ENCODE results near the gene DIAPH1. TPM values are rescaled to one million over a fixed set of nuclear protein-coding genes. Genes with fewer than 3 reads are reported as not detected.

Gene DIAPH1
- total and polyA plus RNA-seq, 4 donors: 51.5 to 74.7 (median 70.9) TPM

DNA sequence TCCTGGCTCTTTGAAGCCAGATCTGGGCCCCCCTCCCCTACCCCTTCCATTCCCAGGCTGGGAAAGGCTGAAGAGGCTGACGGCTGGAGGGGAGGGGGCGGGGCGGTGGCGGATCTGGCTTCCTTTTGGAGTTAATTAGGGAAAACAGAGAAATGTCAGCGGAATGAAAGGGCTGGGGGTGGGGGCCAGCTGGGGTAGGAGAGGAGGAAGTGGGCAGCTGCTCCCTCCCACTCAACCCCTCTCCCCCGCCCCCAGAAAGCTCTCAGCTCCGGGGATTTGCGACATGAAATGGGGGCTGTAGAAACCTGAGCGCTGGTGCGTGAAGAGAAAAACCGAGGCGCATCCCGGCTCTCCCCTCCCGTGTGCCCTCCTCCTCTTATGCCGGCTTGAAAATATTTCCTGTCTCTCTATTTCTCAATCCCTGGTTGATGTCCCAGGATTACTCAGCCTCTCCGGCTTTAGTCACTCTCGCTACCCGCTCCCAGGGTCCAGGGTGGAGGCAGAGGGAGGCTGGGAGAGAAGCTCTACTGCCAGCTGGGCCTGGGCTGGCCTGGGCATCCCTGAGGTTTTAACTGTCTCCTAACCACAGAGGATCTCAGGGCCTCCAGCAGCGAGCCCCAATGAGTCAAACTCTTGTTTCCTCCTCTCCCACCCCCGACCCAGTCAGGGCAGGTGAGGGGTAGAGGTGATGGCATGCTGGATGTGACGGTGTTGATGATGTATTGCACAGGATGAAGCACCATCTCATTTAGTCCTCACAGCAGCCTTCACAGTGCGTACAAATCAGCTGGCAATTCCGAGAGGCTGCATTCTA lies 109.8 kb downstream of the DIAPH1 start:
- Histone ChIP-seq H3K4me1 (ENCODE audit: control insufficient read depth in 4 of 4, insufficient read depth in 4 of 4, low read length in 3 of 4) (peaks cover 4 to 17% (median 7%) of the 10 kb centered on the region in 4 donors), H3K27ac (ENCODE audit: low read depth in 1 of 2, low read length in 2 of 2) (peak overlapping the region; percentile 69), H3K9me3 (ENCODE audit: control insufficient read depth in 4 of 4, low read length in 3 of 4) (no peaks in the 10 kb centered on the region), H3K27me3 (ENCODE audit: control insufficient read depth in 4 of 4, insufficient read depth in 4 of 4, low read length in 3 of 4) (no peaks in the 10 kb centered on the region), H3K4me3 (ENCODE audit: low read depth in 1 of 3, low read length in 3 of 3) (no peak overlapping the region), H3K36me3 (ENCODE audit: control insufficient read depth in 4 of 4, insufficient read depth in 3 of 4, low read depth in 1 of 4, low read length in 3 of 4) (peaks cover 0 to 6% (median 0%) of the 10 kb centered on the region in 4 donors), H3K9ac (ENCODE audit: low read depth in 1 of 2, low read length in 2 of 2) (peak overlapping the region in 1 of 2 donors; percentile 18)
- 59% methylated on average over 23 of the region's 23 CpGs for WGBS
- DNase-seq (ENCODE audit: low spot score): no peak
- no peak for TF ChIP-seq SP1 (IDR thresholded peaks at IDR 0.05)
- TF ChIP-seq, protein P1, sequence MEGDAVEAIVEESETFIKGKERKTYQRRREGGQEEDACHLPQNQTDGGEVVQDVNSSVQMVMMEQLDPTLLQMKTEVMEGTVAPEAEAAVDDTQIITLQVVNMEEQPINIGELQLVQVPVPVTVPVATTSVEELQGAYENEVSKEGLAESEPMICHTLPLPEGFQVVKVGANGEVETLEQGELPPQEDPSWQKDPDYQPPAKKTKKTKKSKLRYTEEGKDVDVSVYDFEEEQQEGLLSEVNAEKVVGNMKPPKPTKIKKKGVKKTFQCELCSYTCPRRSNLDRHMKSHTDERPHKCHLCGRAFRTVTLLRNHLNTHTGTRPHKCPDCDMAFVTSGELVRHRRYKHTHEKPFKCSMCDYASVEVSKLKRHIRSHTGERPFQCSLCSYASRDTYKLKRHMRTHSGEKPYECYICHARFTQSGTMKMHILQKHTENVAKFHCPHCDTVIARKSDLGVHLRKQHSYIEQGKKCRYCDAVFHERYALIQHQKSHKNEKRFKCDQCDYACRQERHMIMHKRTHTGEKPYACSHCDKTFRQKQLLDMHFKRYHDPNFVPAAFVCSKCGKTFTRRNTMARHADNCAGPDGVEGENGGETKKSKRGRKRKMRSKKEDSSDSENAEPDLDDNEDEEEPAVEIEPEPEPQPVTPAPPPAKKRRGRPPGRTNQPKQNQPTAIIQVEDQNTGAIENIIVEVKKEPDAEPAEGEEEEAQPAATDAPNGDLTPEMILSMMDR (IDR thresholded peaks at IDR 0.05; ENCODE audit: low read depth, low read length, missing input control): no peak
- TF ChIP-seq HNF4G (IDR thresholded peaks at IDR 0.05): no peak
- no peak for TF ChIP-seq EGR1 (IDR thresholded peaks at IDR 0.05; ENCODE audit: low read depth in 2 of 2)
- TF ChIP-seq, protein P2, sequence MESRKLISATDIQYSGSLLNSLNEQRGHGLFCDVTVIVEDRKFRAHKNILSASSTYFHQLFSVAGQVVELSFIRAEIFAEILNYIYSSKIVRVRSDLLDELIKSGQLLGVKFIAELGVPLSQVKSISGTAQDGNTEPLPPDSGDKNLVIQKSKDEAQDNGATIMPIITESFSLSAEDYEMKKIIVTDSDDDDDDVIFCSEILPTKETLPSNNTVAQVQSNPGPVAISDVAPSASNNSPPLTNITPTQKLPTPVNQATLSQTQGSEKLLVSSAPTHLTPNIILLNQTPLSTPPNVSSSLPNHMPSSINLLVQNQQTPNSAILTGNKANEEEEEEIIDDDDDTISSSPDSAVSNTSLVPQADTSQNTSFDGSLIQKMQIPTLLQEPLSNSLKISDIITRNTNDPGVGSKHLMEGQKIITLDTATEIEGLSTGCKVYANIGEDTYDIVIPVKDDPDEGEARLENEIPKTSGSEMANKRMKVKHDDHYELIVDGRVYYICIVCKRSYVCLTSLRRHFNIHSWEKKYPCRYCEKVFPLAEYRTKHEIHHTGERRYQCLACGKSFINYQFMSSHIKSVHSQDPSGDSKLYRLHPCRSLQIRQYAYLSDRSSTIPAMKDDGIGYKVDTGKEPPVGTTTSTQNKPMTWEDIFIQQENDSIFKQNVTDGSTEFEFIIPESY (IDR thresholded peaks at IDR 0.05): no peak
- TF ChIP-seq, protein P3, sequence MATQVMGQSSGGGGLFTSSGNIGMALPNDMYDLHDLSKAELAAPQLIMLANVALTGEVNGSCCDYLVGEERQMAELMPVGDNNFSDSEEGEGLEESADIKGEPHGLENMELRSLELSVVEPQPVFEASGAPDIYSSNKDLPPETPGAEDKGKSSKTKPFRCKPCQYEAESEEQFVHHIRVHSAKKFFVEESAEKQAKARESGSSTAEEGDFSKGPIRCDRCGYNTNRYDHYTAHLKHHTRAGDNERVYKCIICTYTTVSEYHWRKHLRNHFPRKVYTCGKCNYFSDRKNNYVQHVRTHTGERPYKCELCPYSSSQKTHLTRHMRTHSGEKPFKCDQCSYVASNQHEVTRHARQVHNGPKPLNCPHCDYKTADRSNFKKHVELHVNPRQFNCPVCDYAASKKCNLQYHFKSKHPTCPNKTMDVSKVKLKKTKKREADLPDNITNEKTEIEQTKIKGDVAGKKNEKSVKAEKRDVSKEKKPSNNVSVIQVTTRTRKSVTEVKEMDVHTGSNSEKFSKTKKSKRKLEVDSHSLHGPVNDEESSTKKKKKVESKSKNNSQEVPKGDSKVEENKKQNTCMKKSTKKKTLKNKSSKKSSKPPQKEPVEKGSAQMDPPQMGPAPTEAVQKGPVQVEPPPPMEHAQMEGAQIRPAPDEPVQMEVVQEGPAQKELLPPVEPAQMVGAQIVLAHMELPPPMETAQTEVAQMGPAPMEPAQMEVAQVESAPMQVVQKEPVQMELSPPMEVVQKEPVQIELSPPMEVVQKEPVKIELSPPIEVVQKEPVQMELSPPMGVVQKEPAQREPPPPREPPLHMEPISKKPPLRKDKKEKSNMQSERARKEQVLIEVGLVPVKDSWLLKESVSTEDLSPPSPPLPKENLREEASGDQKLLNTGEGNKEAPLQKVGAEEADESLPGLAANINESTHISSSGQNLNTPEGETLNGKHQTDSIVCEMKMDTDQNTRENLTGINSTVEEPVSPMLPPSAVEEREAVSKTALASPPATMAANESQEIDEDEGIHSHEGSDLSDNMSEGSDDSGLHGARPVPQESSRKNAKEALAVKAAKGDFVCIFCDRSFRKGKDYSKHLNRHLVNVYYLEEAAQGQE (IDR thresholded peaks at IDR 0.05): no peak
- TF ChIP-seq JUND (IDR thresholded peaks at IDR 0.05): no peak

DNA sequence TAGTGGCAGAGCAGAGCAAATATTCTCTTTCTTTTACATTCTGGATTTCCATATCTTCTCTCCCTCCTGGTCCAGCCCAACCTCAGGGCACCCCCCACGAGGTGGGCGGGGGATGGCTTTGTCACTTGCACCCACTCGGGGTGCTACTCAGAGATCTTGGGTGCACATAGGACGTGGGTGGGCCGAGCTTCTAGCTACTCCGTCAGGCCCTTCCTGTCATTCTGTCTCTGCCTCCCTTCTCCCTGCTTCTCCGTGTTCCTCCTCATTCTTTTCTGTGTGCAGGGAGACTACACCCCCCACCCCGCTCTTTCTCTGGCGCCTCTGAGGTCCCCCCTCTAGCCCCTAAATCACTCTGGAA lies 110.4 kb downstream of the DIAPH1 start:
- no peaks in the 10 kb centered on the region for H3K27me3 ChIP-seq (ENCODE audit: control insufficient read depth in 4 of 4, insufficient read depth in 4 of 4, low read length in 3 of 4)
- no peak overlapping the region for H3K4me3 ChIP-seq (ENCODE audit: low read depth in 1 of 3, low read length in 3 of 3)
- peaks cover 0 to 6% (median 0%) of the 10 kb centered on the region in 4 donors for H3K36me3 ChIP-seq (ENCODE audit: control insufficient read depth in 4 of 4, insufficient read depth in 3 of 4, low read depth in 1 of 4, low read length in 3 of 4)
- H3K9ac ChIP-seq (ENCODE audit: low read depth in 1 of 2, low read length in 2 of 2): no peak overlapping the region
- 66% methylated on average over 9 of the region's 9 CpGs for WGBS
- H3K4me1 ChIP-seq (ENCODE audit: control insufficient read depth in 4 of 4, insufficient read depth in 4 of 4, low read length in 3 of 4): peaks cover 2 to 11% (median 5%) of the 10 kb centered on the region in 4 donors
- peak overlapping the region; percentile 69 for H3K27ac ChIP-seq (ENCODE audit: low read depth in 1 of 2, low read length in 2 of 2)
- DNase-seq (ENCODE audit: low spot score): no peak
- H3K9me3 ChIP-seq (ENCODE audit: control insufficient read depth in 4 of 4, low read length in 3 of 4): no peaks in the 10 kb centered on the region
- no peak for TF ChIP-seq HNF4A (conservative IDR thresholded peaks at IDR 0.05)
- no peak for TF ChIP-seq GABPA (IDR thresholded peaks at IDR 0.05 in 1 of 2, conservative IDR thresholded peaks at IDR 0.05 in 1 of 2)
- TF ChIP-seq RXRA (IDR thresholded peaks at IDR 0.05): no peak
- TF ChIP-seq, protein P3 (IDR thresholded peaks at IDR 0.05): no peak
- TF ChIP-seq, protein P4, sequence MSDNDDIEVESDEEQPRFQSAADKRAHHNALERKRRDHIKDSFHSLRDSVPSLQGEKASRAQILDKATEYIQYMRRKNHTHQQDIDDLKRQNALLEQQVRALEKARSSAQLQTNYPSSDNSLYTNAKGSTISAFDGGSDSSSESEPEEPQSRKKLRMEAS (IDR thresholded peaks at IDR 0.05): no peak
- no peak for TF ChIP-seq YY1 (IDR thresholded peaks at IDR 0.05)
- no peak for TF ChIP-seq FOXA2 (IDR thresholded peaks at IDR 0.05)
- TF ChIP-seq, protein P5, sequence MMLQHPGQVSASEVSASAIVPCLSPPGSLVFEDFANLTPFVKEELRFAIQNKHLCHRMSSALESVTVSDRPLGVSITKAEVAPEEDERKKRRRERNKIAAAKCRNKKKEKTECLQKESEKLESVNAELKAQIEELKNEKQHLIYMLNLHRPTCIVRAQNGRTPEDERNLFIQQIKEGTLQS (IDR thresholded peaks at IDR 0.05): no peak
- no peak for TF ChIP-seq FOXA1 (IDR thresholded peaks at IDR 0.05)
- TF ChIP-seq SP1 (IDR thresholded peaks at IDR 0.05): no peak
- no peak for TF ChIP-seq NR2F2 (IDR thresholded peaks at IDR 0.05)
- TF ChIP-seq JUND (IDR thresholded peaks at IDR 0.05): no peak
- TF ChIP-seq RAD21 (IDR thresholded peaks at IDR 0.05): no peak
- TF ChIP-seq, protein P1 (IDR thresholded peaks at IDR 0.05; ENCODE audit: low read depth, low read length, missing input control): no peak
- no peak for TF ChIP-seq EGR1 (IDR thresholded peaks at IDR 0.05; ENCODE audit: low read depth in 2 of 2)

Measured in liver (tissue), 9 donors.